ENCODE data around the gene ASCC3. TPM values are rescaled to one million over a fixed set of nuclear protein-coding genes. Genes with fewer than 3 reads are reported as not detected.

ASCC3 gene
- total RNA-seq, 1 experiment from 2014 or later = 45.6 TPM

GRCh38 chr6:100459592-100460184 is 421.4 kb downstream of the ASCC3 start:
- H3K27ac Mint-ChIP-seq (ENCODE audit: unreplicated experiment) = no peak overlapping the region

GRCh38 chr6:100458841-100459591 is 422.1 kb downstream of the ASCC3 start:
- DNase-seq = no peak

More at GRCh38 chr6:100459592-100460184, 421.4 kb downstream of the ASCC3 start:
- peaks cover 10% of the 10 kb centered on the region for H3K36me3 Mint-ChIP-seq (ENCODE audit: insufficient read depth, unreplicated experiment)
- CTCF ChIA-PET = interaction anchor here (1.9 to 2.0 kb wide), 2 partner anchors 284 to 343 kb away, joined by 9 to 13 read pairs; no protein-coding TSS in a partner anchor
- no peak for TF ChIP-seq CTCF (IDR thresholded peaks at IDR 0.05; ENCODE audit: unreplicated experiment)
- no peaks in the 10 kb centered on the region for H3K27me3 Mint-ChIP-seq (ENCODE audit: unreplicated experiment)
- no peak for DNase-seq
- intact Hi-C loops (cut with micrococcal nuclease; ENCODE audit: unreplicated experiment) = no loop called here
- H3K4me1 Mint-ChIP-seq (ENCODE audit: low read depth, unreplicated experiment) = peaks cover 8% of the 10 kb centered on the region
- BruUV-seq (replicated peaks) = no TSS peak
- peaks cover 2% of the 10 kb centered on the region for H3K9me3 Mint-ChIP-seq (ENCODE audit: low read depth, unreplicated experiment)
- no peak overlapping the region for H3K4me3 Mint-ChIP-seq (ENCODE audit: low read depth, unreplicated experiment)

More at GRCh38 chr6:100458841-100459591, 422.1 kb downstream of the ASCC3 start:
- intact Hi-C loops (cut with micrococcal nuclease; ENCODE audit: unreplicated experiment) = no loop called here
- no peak for TF ChIP-seq CTCF (IDR thresholded peaks at IDR 0.05; ENCODE audit: unreplicated experiment)
- peaks cover 8% of the 10 kb centered on the region for H3K4me1 Mint-ChIP-seq (ENCODE audit: low read depth, unreplicated experiment)
- peaks cover 2% of the 10 kb centered on the region for H3K9me3 Mint-ChIP-seq (ENCODE audit: low read depth, unreplicated experiment)
- H3K4me3 Mint-ChIP-seq (ENCODE audit: low read depth, unreplicated experiment) = no peak overlapping the region
- BruUV-seq (replicated peaks) = no TSS peak
- no peak overlapping the region for H3K27ac Mint-ChIP-seq (ENCODE audit: unreplicated experiment)
- H3K27me3 Mint-ChIP-seq (ENCODE audit: unreplicated experiment) = no peaks in the 10 kb centered on the region
- CTCF ChIA-PET = no interaction called here
- H3K36me3 Mint-ChIP-seq (ENCODE audit: insufficient read depth, unreplicated experiment) = peaks cover 10% of the 10 kb centered on the region
